ENCODE results near the gene CST3.

CST3 gene

GRCh38 chr20:23646106-23646873 lies 8.5 kb upstream of the CST3 start:
- H3K9ac ChIP-seq: no peak overlapping the region
- no peaks in the 10 kb centered on the region for H3K27me3 ChIP-seq (ENCODE audit: insufficient read depth, low read depth)
- H3K4me2 ChIP-seq: no peak overlapping the region
- TF ChIP-seq CTCF (conservative IDR thresholded peaks at IDR 0.05; ENCODE audit: low read depth, low read length): no peak
- no peaks in the 10 kb centered on the region for H3K79me2 ChIP-seq (ENCODE audit: insufficient read depth, low read depth)
- no peak overlapping the region for H2AFZ ChIP-seq (ENCODE audit: low read depth)
- no peaks in the 10 kb centered on the region for H4K20me1 ChIP-seq (ENCODE audit: insufficient read depth)
- no peak overlapping the region for H3K4me3 ChIP-seq (IDR thresholded peaks at IDR 0.05; ENCODE audit: insufficient read depth, low read depth, low read length)
- H3K27ac ChIP-seq: no peak overlapping the region
- no peaks in the 10 kb centered on the region for H3K36me3 ChIP-seq (ENCODE audit: insufficient read depth)
- H3K4me1 ChIP-seq (ENCODE audit: low read depth, poor library complexity, severe bottlenecking): no peaks in the 10 kb centered on the region

GRCh38 chr20:23645575-23645974 lies 7.8 kb upstream of the CST3 start:
- Histone ChIP-seq H3K27ac (no peak overlapping the region), H3K4me2 (no peak overlapping the region), H4K20me1 (ENCODE audit: insufficient read depth) (no peaks in the 10 kb centered on the region), H3K79me2 (ENCODE audit: insufficient read depth, low read depth) (no peaks in the 10 kb centered on the region), H2AFZ (ENCODE audit: low read depth) (no peak overlapping the region), H3K27me3 (ENCODE audit: insufficient read depth, low read depth) (no peaks in the 10 kb centered on the region), H3K36me3 (ENCODE audit: insufficient read depth) (no peaks in the 10 kb centered on the region), H3K4me1 (ENCODE audit: low read depth, poor library complexity, severe bottlenecking) (no peaks in the 10 kb centered on the region), H3K9ac (no peak overlapping the region), H3K4me3 (IDR thresholded peaks at IDR 0.05; ENCODE audit: insufficient read depth, low read depth, low read length) (no peak overlapping the region)
- no peak for TF ChIP-seq CTCF (conservative IDR thresholded peaks at IDR 0.05; ENCODE audit: low read depth, low read length)

- no peak overlapping the region for H3K4me2 ChIP-seq
- H3K36me3 ChIP-seq (ENCODE audit: insufficient read depth): no peaks in the 10 kb centered on the region
- H2AFZ ChIP-seq (ENCODE audit: low read depth): no peak overlapping the region
- H3K9ac ChIP-seq: no peak overlapping the region
- no peak overlapping the region for H3K4me3 ChIP-seq (IDR thresholded peaks at IDR 0.05; ENCODE audit: insufficient read depth, low read depth, low read length)
- H3K27ac ChIP-seq: no peak overlapping the region
- H3K79me2 ChIP-seq (ENCODE audit: insufficient read depth, low read depth): no peaks in the 10 kb centered on the region
- no peaks in the 10 kb centered on the region for H4K20me1 ChIP-seq (ENCODE audit: insufficient read depth)
- H3K4me1 ChIP-seq (ENCODE audit: low read depth, poor library complexity, severe bottlenecking): no peaks in the 10 kb centered on the region
- no peak for TF ChIP-seq CTCF (conservative IDR thresholded peaks at IDR 0.05; ENCODE audit: low read depth, low read length)
- no peaks in the 10 kb centered on the region for H3K27me3 ChIP-seq (ENCODE audit: insufficient read depth, low read depth)
Observed at GRCh38 chr20:23644164-23644563, 6.4 kb upstream of the CST3 start.

DNA sequence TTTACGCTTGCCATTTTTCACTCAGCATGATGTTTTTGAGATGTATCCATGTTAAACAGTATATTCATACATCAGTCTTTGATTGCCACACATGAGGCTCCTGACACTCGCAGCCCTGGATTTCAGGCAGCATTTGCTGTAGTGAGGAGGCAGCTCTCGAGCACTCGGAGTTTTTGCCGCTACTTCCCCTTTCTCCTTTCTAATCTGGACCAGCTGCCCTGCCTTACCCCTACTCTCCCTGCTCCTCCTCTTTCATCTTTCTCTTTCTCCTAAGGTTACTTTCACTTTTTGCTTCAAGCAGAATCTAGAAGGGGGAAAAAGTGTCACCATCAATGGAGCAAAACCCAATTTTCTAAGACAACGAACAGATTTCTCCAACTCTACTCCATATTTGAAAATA lies 5.9 kb upstream of the CST3 start:
- Histone ChIP-seq H3K36me3 (ENCODE audit: insufficient read depth) (no peaks in the 10 kb centered on the region), H3K27me3 (ENCODE audit: insufficient read depth, low read depth) (no peaks in the 10 kb centered on the region), H4K20me1 (ENCODE audit: insufficient read depth) (no peaks in the 10 kb centered on the region), H3K79me2 (ENCODE audit: insufficient read depth, low read depth) (no peaks in the 10 kb centered on the region), H3K4me1 (ENCODE audit: low read depth, poor library complexity, severe bottlenecking) (no peaks in the 10 kb centered on the region), H3K4me3 (IDR thresholded peaks at IDR 0.05; ENCODE audit: insufficient read depth, low read depth, low read length) (no peak overlapping the region), H3K9ac (no peak overlapping the region), H2AFZ (ENCODE audit: low read depth) (no peak overlapping the region), H3K4me2 (no peak overlapping the region), H3K27ac (no peak overlapping the region)
- TF ChIP-seq CTCF (conservative IDR thresholded peaks at IDR 0.05; ENCODE audit: low read depth, low read length): no peak

Data from KMS-11 (cell line).